Effector CD8-positive, alpha-beta T cell (primary cell): Measurements from ENCODE around the gene STAT5A.
"Not testable (repeated sequence)": the region's sequence is repeated elsewhere in the genome, so short reads cannot be mapped to it uniquely, and the experiment has no call there.

Experiments used
- DNase-seq: peaks from one replicate; lab custom pipeline; 2025; lab: John Stamatoyannopoulos, UW

The STAT5A gene

DNA sequence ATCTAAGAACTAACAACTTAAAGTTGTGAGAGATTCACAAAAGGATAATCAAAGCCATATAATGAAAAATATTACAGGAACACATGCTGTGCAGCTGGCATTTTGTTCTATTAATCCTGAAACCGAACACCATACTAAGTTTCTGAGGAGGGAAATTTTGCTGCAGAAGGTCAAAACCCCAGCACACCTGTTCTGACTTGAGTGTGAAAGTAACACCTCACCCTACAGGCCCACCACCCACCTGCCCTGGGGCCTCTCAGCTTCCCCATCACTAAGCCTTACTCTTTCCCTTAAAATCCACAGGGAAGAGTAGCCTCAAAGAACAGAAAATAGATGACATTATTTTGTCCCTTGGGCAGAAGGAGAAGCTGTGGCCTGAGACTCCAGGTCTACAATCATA is 44.8 kb downstream of the STAT5A start:
- DNase-seq, result no peak

DNA sequence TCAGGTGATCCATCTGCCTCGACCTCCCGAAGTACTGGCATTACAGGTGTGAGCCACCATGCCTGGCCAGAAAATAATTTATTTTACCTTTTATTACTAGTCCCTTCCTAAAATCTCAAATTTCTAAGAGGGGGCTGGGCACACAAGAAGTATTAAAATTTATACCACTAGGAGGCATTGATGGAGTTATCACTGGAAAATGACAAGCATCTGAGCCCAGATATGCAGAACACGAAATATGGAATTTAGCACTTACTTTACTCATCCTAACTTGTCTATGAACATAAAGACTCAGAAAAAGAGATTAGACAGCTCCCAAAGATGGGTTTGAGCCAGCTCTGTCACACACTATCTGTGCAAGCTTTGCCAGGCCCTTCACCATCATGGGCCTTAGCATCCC is 46.4 kb downstream of the STAT5A start:
- no peak for DNase-seq

DNA sequence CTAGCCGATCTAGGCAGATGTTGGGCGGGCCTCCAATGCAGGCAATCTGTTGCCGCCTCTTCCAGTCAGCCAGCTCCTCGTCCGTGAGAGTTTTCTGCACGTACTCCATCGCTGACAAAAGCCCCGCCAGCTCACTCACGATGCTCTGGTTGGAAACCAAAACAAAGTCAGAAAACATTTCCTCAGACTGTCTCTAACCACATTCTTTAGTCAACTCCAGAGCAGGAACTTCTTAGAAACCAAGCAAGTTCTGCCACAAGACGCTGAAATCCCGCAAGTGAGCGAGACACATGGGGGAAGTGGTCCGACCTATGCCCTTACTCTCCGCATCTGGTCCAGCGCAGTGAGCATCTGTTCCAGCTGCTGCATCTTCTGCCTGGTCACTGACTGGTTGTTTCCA is 49.1 kb downstream of the STAT5A start:
- DNase-seq, result peak; percentile 13

DNA sequence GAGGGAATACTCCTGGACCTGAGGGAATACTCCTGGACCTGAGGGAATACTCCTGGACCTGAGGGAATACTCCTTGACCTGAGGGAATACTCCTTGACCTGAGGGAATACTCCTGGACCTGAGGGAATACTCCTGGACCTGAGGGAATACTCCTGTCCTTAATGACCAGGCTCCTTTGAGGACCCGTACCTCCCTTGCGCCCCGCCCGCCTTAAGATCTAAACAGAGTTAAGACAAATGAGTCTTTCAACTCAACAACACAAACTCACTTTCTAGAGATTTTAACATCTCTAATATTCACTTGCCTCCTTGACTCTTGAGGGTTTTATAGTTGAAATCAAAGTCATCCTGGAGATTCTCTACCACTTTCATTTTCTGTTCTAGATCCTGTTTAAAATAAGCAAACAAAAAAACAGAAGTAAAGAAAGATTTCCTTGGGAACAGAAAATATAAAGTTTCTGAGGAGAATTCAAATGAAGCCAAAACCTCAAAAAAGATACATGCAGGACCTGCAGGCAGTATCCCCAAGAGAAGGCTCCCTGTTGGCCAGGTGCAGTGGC is 50.2 kb downstream of the STAT5A start:
- DNase-seq, result no peak

DNA sequence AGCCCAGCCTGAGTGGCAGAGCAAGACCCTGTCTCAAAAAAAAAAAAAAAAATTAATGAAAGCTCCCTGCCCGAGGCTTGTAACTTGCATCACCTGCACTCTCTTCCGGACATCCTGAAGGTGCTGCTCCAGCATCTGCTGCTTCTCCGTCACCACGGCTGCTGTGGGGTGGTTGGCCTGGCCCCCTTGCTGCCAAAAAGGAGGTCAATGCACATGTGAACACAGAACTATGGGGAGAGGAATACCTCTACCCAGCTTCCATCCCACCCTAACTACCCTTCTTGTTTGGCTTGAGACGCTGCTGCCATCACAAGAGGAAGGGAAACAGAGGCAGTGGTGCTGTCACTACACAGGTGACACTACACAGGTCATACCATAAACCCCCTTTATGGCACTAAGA is 50.9 kb downstream of the STAT5A start:
- no peak for DNase-seq

DNA sequence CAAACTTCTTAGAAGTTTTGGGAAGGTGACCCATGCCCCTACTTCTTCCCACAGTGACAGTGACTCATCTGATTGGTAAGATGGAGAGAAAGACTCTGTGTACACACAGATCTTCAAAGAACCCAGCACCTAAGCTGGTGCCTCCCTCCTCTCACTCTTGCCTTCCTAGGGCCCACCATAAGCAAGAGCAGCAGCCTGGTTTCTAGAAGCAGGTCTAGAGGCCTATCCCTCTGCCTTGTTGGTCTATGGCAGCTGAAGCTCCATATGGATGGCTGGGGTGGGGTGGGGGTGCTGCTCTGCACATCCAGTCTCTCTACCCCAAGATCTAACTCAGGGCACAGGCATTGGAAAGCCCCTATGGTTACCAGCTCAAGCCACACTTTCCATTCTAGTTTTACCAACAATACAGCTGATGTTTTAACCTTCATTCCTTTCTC is 52.4 kb downstream of the STAT5A start:
- DNase-seq, result no peak

DNA sequence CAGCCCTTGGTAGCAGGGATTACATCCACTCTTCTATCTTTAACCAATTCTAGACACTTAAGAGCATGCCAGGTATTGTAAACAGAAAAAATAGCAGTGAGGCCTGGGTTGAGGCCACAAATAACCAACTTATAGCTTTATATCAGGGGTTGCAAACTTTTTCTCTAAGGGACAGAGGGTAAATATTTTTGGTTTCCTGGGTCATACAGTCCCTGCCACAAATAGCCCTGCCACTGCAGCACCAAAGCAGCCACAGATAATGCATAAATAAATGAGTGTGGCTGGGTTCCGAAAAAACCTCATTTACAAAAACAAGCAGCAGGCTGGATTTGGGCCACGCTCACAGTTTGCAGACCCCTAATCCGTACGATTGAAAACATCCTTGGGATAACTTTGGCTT is 53.3 kb downstream of the STAT5A start:
- DNase-seq, result no peak

DNA sequence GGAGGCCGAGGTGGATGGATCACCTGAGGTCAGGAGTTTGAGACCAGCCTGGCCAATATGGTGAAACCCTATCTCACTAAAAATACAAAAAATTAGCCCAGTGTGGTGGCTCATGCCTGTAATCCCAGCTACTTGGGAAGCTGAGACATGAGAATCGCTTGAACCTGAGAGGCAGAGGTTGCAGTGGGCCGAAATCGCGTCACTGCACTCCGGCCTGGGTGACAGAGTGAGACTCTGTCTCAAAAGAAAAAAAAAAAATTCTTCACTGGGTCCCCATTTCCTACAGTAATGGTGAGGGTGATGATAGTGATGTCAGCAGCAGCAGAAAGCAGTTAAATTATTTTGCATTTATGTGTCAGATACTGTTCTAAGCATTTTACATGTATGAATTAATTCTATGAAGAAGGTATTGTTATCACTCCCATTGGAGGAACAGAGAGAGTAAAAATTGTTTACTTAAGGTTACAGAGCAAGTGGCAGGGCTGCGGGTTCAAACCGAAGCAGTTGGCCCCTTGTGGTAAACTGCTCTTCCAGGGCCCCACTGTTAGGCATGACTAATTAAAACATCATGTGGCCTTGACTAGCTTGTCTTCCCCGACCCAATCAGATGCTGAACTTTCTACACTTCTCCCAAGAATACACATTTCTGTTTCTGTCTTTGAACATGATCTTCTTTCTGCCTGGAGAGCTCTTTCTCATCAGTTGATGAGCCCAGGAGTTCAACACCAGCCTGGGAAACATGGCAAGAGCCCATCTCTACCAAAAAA is 54.1 kb downstream of the STAT5A start:
- DNase-seq, result no peak

DNA sequence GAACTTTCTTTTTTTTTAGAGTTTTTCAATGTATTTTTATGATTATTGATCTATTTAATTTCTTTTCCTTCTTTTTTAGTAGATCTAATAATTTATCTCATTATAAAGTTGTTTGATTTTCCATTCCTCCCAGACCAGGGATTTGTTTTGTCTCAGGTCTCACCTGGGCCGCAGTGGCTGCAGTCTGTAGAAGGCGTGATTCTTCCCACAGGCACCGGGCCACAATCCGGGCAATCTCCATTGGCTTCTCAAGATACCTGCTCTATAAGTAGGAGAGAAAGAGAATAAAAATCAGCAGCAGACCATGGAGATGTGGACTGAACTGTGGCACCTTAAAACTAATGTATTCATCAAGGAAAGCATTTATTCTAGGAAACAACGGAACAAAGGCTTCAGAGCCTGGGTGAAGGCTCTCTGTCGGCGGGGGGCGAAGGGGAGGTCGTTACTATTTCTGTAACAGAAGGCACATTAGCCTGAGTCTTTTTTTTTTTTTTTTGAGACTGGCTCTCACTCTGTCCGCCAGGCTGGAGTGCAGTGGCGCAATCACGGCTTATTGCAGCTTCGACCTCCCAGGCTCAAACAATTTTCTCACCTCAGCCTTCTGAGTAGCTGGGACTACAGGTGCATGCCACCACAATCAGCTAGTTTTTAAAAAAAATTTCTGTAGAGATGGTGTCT is 57.2 kb downstream of the STAT5A start:
- DNase-seq, result no peak

DNA sequence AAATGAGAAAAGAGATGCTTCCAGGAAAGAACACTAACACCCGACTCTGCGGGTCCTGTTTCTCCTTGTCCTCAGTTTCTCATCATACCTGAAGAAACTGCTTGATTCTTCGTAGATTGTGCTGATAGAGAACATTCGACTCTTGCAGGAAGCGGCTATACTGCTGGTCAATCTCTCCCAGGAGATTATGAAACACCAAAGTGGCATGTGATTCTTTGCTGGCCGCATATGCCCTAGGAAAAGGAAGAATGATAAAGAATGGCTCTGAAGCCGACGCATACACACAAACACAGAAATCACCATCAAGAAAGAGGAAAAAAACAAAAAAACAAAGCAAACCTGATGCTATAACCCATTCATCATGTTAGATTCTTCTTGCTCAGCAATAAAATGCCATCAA is 58.2 kb downstream of the STAT5A start:
- no peak for DNase-seq

DNA sequence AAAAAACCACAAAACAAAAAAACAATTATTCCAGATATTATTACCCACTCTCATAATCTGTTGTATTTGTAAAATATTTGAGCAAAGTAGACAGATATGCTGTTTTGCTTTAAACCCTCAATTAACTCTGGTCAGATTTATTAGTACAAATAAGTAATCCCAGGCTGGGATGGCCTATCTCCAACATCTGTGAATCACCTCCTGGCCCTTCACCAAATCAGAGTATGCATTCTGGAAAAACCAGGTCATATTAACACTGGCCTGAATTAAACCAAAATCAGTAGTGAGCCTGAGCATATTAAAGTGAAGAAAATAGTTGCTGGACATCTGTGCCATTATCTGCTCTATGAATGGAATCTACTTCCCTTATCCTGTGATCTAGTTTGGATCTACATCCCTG is 58.9 kb downstream of the STAT5A start:
- DNase-seq, result no peak

DNA sequence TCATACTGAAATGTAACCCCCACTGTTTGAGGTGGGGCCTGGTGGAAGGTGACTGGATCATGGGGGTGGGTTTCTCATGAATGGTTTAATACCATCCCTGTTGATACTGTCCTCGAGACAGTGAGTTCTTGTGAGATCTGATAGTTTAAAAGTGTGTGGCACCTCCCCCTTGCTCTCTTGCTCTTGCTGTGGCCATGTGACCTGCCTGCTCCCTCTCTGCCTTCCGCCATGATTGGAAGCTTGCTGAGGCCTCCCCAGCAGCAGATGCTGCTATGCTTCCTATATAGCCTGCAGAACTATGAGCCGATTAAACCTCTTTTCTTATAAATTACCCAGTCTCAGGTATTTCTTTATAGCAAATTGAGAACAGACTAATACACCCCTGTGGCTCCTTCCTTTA is 59.3 kb downstream of the STAT5A start:
- no peak for DNase-seq

DNA sequence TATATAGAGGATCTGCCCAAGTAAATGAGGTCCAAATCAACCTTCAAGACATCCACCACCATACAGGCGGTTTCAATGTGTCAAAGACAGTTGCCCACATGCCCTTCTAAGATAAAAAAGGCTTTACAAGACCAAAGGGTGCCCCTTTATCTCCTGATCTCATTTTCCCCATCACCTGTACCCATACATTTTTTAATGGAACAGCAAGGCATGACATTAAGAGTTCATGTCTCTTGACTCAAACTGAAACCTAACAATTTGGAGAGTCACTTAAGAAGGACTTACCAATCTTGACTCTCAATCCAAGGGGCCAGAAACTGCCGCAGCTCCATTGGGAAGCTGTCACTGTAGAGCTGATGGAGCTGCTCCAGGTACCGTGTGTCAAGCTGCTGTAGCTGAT is 59.8 kb downstream of the STAT5A start:
- no peak for DNase-seq

DNA sequence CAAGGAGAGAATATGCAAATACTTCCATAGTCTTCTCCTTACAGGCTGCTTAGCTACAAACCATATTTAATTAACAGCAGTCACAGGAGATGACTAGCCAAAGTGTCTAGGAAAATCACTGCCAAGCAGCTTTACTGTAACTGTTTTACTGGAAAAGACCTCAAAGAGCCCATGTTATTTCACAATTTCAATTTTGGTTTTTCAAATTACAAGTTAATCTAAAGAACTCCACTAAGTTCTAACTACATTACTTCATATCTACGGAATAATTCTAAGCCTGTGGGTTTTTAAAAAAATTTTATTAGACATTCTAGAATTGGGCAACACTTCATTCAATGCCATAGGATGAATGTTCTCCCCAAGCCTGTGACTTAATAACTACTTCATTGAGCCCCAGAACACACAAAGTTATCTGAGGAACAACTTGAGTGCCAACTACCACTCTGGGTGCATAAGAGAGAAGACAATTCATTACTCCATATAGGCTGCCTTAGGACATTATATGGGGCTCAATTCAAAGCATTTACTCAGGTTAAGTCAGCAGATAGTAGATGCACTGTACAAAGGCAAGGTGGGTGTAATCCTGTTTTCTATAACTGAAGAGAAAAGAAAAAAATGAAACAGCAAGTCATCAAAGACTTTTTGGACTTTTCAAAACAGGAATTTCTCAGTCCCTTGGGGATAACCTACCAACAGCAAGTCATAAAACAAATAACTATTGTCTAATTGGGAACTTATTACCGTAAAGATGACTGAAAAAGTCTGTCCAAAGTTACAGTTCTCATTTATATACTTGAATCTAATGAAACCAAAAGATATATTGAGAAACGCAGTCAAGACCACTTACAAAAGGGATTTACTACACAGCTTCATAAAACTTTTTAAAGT is 66.9 kb downstream of the STAT5A start:
- no peak for DNase-seq

DNA sequence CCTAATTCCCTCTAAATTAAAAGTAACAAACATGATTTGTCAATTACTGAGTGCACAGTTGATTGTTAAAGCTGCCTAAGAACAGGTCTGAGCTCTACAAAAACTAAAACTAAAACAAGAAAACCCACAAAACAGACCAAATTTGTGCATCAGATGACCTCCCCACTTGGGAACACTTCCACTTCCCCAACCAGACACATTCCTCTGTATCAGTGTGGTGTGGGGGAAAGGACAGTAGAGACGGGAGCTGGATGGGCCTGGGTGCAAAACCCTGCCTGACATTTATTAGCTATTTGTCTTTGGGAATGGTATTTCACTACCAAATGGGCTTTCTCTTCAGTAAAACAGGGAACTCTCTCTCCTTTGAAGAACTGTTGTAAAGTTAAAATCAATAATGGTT is 70.1 kb downstream of the STAT5A start:
- DNase-seq, result no peak

DNA sequence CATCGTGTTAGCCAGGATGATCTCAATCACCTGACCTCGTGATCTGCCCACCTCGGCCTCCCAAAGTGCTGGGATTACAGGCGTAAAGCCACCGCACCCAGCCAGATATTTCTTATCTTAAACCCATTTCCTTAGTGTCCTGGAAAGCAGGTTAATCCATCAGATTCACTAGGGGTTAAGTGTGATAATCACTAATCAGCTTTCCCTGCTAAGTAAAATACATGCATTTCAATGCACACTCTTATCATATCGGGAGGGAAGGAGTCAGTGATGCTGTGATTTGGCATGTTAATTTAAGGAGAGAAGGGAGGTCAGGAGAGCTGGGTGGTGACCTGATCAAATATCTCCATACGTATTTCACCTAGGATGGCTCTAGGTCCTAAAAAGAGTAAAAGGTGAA is 70.8 kb downstream of the STAT5A start:
- DNase-seq, result no peak

DNA sequence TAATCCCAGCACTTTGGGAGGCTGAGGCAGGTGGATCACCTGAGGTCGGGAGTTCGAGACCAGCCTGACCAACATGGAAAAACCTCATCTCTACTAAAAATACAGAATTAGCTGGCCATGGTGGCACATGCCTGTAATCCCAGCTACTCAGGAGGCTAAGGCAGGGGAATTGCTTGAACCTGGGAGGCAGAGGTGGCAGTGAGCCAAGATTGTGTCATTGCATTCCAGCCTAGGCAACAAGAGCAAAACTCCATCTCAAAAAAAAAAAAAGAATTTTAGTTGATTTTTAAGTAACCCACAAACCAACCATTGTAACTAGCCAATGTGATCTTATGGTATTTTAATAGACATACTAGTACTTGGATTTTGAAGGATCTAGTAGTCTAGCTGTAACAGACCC is 72.1 kb downstream of the STAT5A start:
- not testable (repeated sequence) for DNase-seq
